HG02870 (cell line): ENCODE measurements around the gene MEGF6.

Source experiments
- ATAC-seq: cut with Tn5 transposase; IDR thresholded peaks from one replicate; pipeline ENCODE4 v1.9.1; 2021; ENCODE audit warnings: mild to moderate bottlenecking, moderate library complexity; ENCODE audit not compliant: unreplicated experiment

MEGF6 gene

GRCh38 chr1:3541936-3542335, 69.4 kb downstream of the MEGF6 start:
- no peak for ATAC-seq

GRCh38 chr1:3541465-3541864, 69.8 kb downstream of the MEGF6 start:
- ATAC-seq, result no peak

GRCh38 chr1:3540876-3541275, 70.4 kb downstream of the MEGF6 start:
- ATAC-seq, result no peak

GRCh38 chr1:3539707-3540425, 71.4 kb downstream of the MEGF6 start:
- no peak for ATAC-seq

- ATAC-seq, result no peak
These were observed 73.9 kb downstream of the MEGF6 start for GRCh38 chr1:3537359-3537758.

- ATAC-seq, result no peak
These were observed 74.7 kb downstream of the MEGF6 start for GRCh38 chr1:3536420-3537195.

- no peak for ATAC-seq
These were observed 75.6 kb downstream of the MEGF6 start for GRCh38 chr1:3535732-3536131.

- ATAC-seq, result no peak
These were observed 76.3 kb downstream of the MEGF6 start for GRCh38 chr1:3534803-3535637.

GRCh38 chr1:3533067-3534048, 78.0 kb downstream of the MEGF6 start:
- ATAC-seq, result no peak

GRCh38 chr1:3531928-3532327, 79.4 kb downstream of the MEGF6 start:
- no peak for ATAC-seq

GRCh38 chr1:3530926-3531818, 80.1 kb downstream of the MEGF6 start:
- no peak for ATAC-seq

GRCh38 chr1:3530086-3530925, 81.0 kb downstream of the MEGF6 start:
- ATAC-seq, result no peak

GRCh38 chr1:3529099-3529729, 82.1 kb downstream of the MEGF6 start:
- no peak for ATAC-seq

- ATAC-seq, result no peak
These were observed 83.5 kb downstream of the MEGF6 start for GRCh38 chr1:3527774-3528173.

GRCh38 chr1:3525551-3526482, 85.5 kb downstream of the MEGF6 start:
- ATAC-seq, result no peak

- ATAC-seq, result no peak
These were observed 86.6 kb downstream of the MEGF6 start for GRCh38 chr1:3524556-3525203.
